CD4-positive, alpha-beta T cell treated with Interleukin-1 beta for 1 hour (primary cell): ENCODE results near the gene GALT.

ENCODE experiments used
- DNase-seq, 2 donors: peaks; one replicate each; pipeline ENCODE4 v3.0.0-alpha.2; 2020 to 2022

Gene GALT

GRCh38 chr9:34646211-34647083 is at the start of gene GALT:
Gene GALT (plus strand): TSS chr9:34646675. CDS start chr9:34646705, 30 bp downstream.
- DNase-seq, result peak; percentile 91 to 96

DNA sequence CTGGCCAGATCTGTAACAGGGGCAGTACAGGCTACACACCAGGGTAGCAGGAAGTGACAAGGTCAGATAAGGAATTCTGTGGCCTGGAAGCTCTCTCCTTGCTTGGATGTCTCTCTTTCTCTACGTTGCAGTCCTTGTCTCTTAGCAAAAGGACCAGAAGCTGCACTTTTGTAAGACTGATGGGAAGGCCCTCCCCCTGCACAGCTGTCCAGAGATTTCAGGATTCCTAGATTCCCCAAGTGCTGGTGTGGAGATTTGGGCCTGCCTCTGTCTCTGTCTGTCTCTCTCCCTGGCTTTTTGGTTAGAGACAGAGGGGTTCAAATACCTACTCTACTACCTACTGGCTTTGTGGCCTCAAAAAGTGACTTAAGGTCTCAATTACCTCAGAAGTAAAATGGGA is 46.9 kb upstream of the GALT start:
- DNase-seq, result no peak

GRCh38 chr9:34600908-34601307 is 45.6 kb upstream of the GALT start:
- no peak for DNase-seq

GRCh38 chr9:34601937-34602573 is 44.4 kb upstream of the GALT start:
- no peak for DNase-seq

DNA sequence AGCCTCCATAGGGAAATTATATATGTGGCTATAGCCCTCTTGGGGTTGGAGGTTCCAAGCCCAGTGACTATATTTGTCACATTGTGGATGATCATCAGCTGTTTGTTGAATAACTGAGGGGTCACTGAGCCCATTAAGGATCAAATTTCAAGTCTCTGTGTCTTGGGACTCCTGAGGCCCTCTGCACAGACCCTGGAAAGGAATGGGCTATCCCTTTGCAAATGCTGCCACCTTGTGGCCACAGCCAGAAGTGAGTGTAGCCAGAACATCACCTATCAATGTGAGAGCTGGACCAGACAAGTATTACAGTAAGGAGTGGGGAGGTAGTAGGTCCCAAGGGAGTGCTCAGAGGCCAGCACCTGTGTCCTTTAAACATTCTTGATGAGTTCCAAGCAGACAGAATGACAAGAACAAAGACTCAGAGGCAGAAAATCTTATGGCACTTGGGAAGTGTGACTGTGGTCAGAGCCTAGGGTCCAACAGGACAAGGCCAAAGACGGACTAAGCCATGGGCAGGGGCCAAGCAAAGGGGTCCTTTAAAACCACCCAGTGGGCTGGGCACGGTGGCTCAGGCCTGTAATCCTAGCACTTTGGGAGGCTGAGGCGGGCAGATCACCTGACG is 42.8 kb upstream of the GALT start:
- peak; percentile 77 to 83 for DNase-seq

DNA sequence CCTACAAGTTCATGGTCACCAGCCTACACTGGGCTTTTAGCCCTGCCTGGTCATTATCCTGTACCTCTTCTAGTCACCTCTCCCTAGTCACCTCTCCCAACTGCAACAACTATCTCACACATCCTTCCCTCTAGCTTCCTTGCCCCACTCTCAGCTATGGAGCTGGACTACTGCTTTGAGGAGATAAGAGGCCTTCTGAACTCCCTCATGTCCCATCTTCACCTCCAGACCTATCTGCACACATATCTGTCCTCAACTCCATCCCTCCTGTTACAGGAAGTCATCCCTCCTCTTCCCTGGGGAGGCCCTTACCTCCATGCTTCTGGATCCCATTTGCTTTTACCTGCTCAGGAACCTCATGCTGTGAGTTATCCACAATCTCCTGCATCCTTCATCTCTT is 40.3 kb upstream of the GALT start:
- DNase-seq, result no peak

DNA sequence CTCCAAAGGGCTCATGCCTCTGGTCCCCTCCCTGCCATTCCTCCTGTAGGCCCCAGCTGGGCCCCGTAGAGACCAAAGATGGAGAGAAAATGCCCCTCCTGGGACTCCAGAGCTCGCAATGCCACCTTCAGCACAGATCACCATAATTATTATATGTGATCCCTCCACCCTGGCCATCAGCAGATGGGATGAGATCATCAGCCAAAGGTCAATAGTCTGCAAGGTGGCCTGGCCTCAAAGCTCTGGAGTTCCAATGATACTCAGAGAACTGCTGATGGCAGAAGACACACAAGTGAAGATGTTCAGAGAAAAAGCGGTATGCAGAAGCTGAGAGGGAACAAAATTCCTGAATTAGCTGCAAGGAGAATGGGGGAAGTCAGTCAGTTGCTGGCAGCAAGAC is 39.6 kb upstream of the GALT start:
- no peak for DNase-seq

DNA sequence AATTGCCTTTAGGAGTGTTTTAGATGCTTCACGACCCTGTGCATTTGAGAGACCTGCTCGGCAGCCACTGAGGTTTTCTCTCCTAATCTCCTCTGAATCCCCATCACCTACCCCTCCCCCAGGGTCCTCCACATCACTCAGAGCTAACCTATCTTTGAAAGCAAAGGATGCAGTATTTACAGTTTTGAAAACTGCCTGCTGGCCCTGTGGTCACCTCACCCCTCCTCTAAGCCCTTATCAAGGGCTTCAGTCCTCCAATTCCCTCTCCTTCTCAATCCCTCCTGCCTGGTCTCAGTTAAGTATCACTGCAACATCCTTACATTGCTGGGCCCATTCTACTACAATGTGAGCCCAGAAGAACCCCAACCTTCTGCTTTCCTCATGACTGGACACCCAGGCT is 39.1 kb upstream of the GALT start:
- no peak for DNase-seq

GRCh38 chr9:34610434-34611206 is 35.9 kb upstream of the GALT start:
- no peak for DNase-seq

GRCh38 chr9:34611251-34611810 is 35.1 kb upstream of the GALT start:
- DNase-seq, result no peak

DNA sequence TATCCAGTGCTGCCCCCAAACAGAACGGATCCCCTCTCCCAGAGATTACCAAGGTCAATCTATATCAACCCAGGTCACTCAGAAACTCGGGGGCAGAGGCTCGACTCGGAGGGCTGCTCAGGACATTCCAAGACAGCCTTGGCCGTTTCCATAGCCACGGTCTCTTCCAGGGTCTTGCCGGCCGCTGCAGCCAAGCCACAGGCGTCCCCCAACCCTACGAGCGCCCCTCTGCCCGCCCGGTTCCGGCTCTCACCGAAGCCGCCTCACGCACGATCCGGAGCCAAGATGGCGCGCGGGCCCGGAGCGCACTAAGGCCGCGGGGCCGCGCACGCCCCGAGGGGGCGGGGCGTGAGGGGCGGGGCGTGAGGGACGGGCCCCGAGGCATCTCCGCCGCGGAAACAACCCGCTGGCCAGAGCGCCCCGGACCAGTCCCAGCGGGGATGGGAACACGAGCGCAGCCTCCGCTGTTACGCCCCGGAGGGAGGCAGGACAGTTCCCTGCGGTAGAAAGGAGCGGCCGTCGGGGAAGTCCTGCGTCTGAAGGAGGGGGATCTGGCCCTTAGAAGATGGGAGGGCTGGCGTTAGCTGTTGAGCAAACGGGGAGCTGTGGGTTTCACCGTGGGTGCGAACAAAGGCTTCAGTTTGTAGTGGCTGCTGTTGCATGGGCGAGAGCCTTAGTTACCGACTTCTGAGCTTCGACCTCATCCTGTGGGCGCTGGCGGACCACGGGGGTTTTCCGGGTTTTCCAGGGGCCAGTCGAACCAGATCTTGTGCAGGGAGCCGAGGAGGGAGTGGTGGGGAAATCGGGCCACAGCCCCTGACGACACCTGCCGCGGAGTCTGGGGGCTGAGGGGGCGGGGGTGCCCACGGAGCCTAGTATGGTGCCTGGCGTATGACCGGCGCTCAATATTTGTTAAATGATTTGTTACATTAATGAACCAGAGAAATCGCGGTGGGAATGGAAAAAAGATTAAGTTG is 34.4 kb upstream of the GALT start, which contains the start of gene RPP25L:
RPP25L (minus strand) TSS at position 287 of the 977 bp plus-strand sequence. CDS start 801 bp downstream, outside the sequence.
- DNase-seq, result peak; percentile 84 to 86

DNA sequence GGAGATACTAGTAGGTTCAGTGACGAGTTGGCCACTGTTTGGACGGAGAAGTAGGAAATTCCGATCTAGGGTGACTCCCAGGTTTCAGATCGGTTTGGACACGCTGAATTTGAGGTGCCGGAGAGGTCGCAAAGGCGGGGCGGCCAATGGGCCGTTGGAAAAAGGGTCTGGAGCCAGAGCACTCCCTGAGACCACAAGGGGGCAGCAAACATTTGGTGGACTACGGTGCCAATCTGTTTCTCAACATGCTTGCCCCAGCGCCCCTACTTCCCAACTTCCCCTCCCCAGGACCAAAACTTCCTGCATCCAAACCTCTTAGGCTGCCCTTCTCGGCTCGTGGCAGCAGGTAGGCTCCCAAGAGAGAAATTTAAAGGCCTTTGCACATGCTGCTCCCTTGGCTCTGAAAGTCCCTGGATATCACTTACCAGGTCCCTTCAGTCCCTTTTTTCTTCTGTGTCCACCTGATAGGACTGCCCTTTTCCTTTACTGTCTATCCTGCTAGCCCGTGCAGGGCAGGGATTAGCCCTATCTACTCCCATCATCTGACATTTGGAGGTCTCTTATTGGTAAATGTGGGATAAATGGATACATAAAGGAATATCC is 33.6 kb upstream of the GALT start:
- peak; percentile 74 to 77 for DNase-seq

GRCh38 chr9:34615132-34615531 is 31.3 kb upstream of the GALT start:
- no peak for DNase-seq

- DNase-seq, result peak; percentile 95
Observed at GRCh38 chr9:34620061-34620994, 26.1 kb upstream of the GALT start, which contains the start of gene DCTN3. Gene DCTN3 (minus strand): TSS chr9:34620495. CDS start chr9:34620464, 31 bp downstream.

DNA sequence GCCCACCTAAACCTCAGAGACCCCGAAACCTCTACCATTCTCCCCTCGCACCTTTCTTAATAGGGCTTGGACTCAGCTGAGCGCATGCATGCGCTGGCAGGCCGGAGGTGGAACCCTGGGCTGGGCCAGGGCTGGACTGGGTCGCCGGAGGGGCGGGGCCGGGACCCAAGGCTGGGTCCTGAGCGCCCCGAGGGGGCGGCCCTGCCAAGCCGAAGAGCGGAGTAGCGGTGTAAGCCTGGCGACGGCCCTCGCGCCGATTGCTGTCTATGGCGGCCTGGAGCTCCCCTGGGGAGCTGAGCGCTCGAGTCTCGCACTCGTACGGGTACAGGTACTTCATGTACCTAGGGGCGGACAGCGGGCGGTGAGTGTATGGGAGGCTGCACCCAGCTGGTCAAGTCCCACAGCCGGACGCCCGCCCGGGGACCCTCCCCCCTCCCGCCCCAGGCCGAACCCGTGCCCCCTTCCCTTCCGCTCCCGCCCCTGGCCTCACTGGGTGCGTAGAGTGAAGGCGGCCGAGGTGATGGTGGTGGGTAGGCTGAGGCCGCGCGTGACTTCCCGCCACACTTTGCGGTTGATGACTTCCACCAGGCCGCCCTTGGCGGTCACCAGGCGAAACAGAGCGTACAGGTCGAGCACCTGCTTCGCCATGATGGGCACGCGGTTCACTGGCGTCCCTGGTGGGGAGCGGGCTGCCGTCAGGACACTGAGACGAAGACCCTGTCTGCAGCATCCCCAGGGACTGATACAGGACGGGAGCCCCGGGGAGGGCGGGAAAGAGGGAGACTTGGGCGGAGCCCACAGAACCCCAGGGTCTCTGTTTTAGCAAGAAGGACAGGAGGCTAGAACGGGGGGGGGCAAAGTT is 22.9 kb upstream of the GALT start:
- DNase-seq, result peak in 1 of 2 donors; percentile 14

GRCh38 chr9:34624475-34625185 is 21.8 kb upstream of the GALT start:
- DNase-seq, result no peak

DNA sequence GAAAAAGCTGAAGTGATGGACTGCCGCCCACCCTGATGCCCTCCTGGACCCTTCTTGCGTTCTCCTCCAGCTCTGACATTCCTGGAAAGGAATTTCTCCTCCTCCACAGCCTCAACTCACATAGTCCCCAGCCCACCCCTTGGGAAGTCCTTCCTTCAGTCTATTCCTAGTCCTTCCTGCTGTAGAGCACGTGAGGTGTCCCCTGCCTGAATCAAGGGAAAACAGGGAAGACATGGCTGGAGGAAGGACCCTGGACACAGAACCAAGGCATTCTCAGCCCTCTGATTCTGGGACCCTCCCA is 21.3 kb upstream of the GALT start:
- no peak for DNase-seq
